ENCODE measurements around the gene GUCA2A. TPM values are rescaled to one million over a fixed set of nuclear protein-coding genes. Genes with fewer than 3 reads are reported as not detected.

GUCA2A gene
- total and polyA plus RNA-seq, 2 of the 13 experiments (the other 11 are each of a cell fraction or from before 2014, with no cell fraction given): not detected

DNA sequence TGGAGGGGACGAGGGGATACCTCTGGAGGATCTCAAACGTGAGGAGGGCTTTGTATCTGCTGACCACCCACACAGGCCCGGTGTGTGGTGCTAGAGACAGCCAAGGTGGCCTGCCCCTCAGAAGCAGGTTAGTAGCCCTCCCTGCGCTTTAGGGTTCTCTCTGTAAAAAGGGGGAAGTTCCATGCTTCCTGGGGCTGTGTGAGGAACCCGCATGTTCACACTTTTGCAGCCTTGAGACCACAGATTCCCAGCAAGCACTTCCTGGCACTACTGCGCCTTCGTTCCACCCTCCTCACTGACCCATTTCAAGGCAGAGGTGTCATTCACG, 19.2 kb downstream of the GUCA2A start:
- 20% methylated on average over 5 of the region's 8 CpGs for WGBS (ENCODE audit: low lambda C conversion rate)
- Histone ChIP-seq H3K4me1 (ENCODE audit: insufficient read depth, low read length) (peaks cover 8% of the 10 kb centered on the region; the same call in 1 of the 2 replicates), H3K27me3 (ENCODE audit: control insufficient read depth in 1 of 2, insufficient read depth in 2 of 2, low read length in 2 of 2) (peaks cover 3 to 46% of the 10 kb centered on the region in 2 experiments; a peak in 3 of 5 replicates), H3K9me3 (ENCODE audit: low read length) (no peaks in the 10 kb centered on the region), H3K79me2 (ENCODE audit: insufficient read depth, low read length) (no peaks in the 10 kb centered on the region), H3K27ac (ENCODE audit: extremely low read length, insufficient read depth, low read length) (no peak overlapping the region), H3K36me3 (replicated peaks in 1 of 2; ENCODE audit: control insufficient read depth in 1 of 2, insufficient read depth in 2 of 2, low read length in 2 of 2) (no peaks in the 10 kb centered on the region), H3K9ac (ENCODE audit: insufficient read depth, low read depth, low read length) (no peak overlapping the region), H3K4me3 (replicated peaks in 1 of 3; ENCODE audit: insufficient read depth in 1 of 3, low read depth in 2 of 3, low read length in 3 of 3) (no peak overlapping the region; a peak in 1 of 6 replicates), H3K4me2 (ENCODE audit: low read depth, low read length) (no peak overlapping the region), H4K20me1 (ENCODE audit: insufficient read depth, low read length) (no peaks in the 10 kb centered on the region), H2AFZ (ENCODE audit: low read length) (no peak overlapping the region)
- DNase-seq (ENCODE audit: low spot score): no peak
- no peak for ATAC-seq
- CTCF ChIA-PET (ENCODE audit: low intra/inter-chr PET ratio, low total read pairs): no interaction called here
- in situ Hi-C loops (cut with HindIII; ENCODE audit: extremely low pct_ligation_motif_present, low pct_unique_long_range_greater_than_20kb): loop anchor here (10.0 kb wide), 1 partner anchor 599 kb away; the partner anchor contains the start of gene CLDN19
- intact Hi-C loops (cut with micrococcal nuclease; ENCODE audit: unreplicated experiment): no loop called here
- no peak for FAIRE-seq
- POLR2A ChIA-PET: no interaction called here
- BruUV-seq (replicated peaks): no TSS peak
- no peak for TF ChIP-seq NFE2 (CRISPR knock-in tag; IDR thresholded peaks at IDR 0.05)
- no peak for TF ChIP-seq ESRRA (CRISPR knock-in tag; IDR thresholded peaks at IDR 0.05; ENCODE audit: low read depth)
- TF ChIP-seq POLR2A (IDR thresholded peaks at IDR 0.05; ENCODE audit: insufficient read depth in 1 of 2, low read depth in 2 of 2, low read length in 2 of 2): no peak
- TF ChIP-seq ZNF770 (CRISPR knock-in tag; IDR thresholded peaks at IDR 0.05): no peak
- no peak for TF ChIP-seq RAD21 (CRISPR knock-in tag; IDR thresholded peaks at IDR 0.05)
- TF ChIP-seq ZNF253 (CRISPR knock-in tag; IDR thresholded peaks at IDR 0.05; ENCODE audit: borderline replicate concordance): no peak
- no peak for TF ChIP-seq KLF6 (CRISPR knock-in tag; IDR thresholded peaks at IDR 0.05)
- no peak for TF ChIP-seq ZNF142 (CRISPR knock-in tag; IDR thresholded peaks at IDR 0.05)
- TF ChIP-seq, protein P1, sequence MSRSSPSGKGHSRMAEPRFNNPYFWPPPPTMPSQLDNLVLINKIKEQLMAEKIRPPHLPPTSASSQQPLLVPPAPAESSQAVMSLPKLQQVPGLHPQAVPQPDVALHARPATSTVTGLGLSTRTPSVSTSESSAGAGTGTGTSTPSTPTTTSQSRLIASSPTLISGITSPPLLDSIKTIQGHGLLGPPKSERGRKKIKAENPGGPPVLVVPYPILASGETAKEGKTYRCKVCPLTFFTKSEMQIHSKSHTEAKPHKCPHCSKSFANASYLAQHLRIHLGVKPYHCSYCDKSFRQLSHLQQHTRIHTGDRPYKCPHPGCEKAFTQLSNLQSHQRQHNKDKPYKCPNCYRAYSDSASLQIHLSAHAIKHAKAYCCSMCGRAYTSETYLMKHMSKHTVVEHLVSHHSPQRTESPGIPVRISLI (CRISPR knock-in tag; IDR thresholded peaks at IDR 0.05; ENCODE audit: borderline replicate concordance): no peak
- no peak for TF ChIP-seq ZNF205 (CRISPR knock-in tag; IDR thresholded peaks at IDR 0.05)
- no peak for TF ChIP-seq NCOA1 (CRISPR knock-in tag; IDR thresholded peaks at IDR 0.05)
- TF ChIP-seq ARNT (IDR thresholded peaks at IDR 0.05): no peak
- no peak for TF ChIP-seq ZNF331 (CRISPR knock-in tag; IDR thresholded peaks at IDR 0.05)

Data from HepG2 (cell line).